OCI-LY7 (cell line): ENCODE results near the gene MYRIP. TPM values are rescaled to one million over a fixed set of nuclear protein-coding genes. Genes with fewer than 3 reads are reported as not detected.

Source experiments
- BruUV-seq: library from RNA; stranded (reverse); fragments of 400-500 nt; replicated peaks from 2 replicates; lab custom pipeline; 2021; lab: Mats Ljungman, UMichigan
- CTCF ChIA-PET: fragments of 300-600 bp; sonication (Branson Sonifier 250); formaldehyde crosslinking; loops from one replicate; lab custom pipeline; 2022; ENCODE audit warnings: antibody characterized with exemption; ENCODE audit not compliant: unreplicated experiment; lab: Charles Lee
- POLR2A ChIA-PET: fragments of 300-600 bp; sonication (Branson Sonifier 250); formaldehyde crosslinking; loops from one replicate; lab custom pipeline; 2022; ENCODE audit warnings: antibody characterized with exemption; lab: Charles Lee
- DNase-seq: peaks from one replicate; pipeline ENCODE4 v3.0.0-alpha.2; 2015; ENCODE audit warnings: low spot score
- H2AFZ ChIP-seq: fragments of 200-600 bp; sonication (generic), shearing (Covaris generic); 2 replicates; pipeline ENCODE4 v1.6.1; 2014; ENCODE audit warnings: mild to moderate bottlenecking, antibody characterized with exemption, low read length, moderate library complexity
- H3K27ac ChIP-seq: fragments of 200-600 bp; sonication (generic); 2 replicates; pipeline ENCODE4 v1.5.1; 2014; ENCODE audit warnings: mixed run types, low read depth, mild to moderate bottlenecking, moderate library complexity, low read length, inconsistent platforms; ENCODE audit not compliant: poor library complexity, severe bottlenecking
- H3K36me3 ChIP-seq: fragments of 200-600 bp; sonication (generic); 2 replicates; pipeline ENCODE4 v1.6.1; 2014; ENCODE audit warnings: mild to moderate bottlenecking, antibody characterized with exemption, low read length, moderate library complexity, mixed read lengths; ENCODE audit not compliant: insufficient read depth
- H3K4me1 ChIP-seq: fragments of 200-600 bp; sonication (generic); 2 replicates; pipeline ENCODE4 v1.5.1; 2014; ENCODE audit warnings: mild to moderate bottlenecking, low read length; ENCODE audit not compliant: insufficient read depth, poor library complexity, severe bottlenecking
- H3K4me2 ChIP-seq: fragments of 200-600 bp; sonication (generic); 2 replicates; pipeline ENCODE4 v1.6.1; 2014; ENCODE audit warnings: mild to moderate bottlenecking, low read length
- H3K4me3 ChIP-seq: fragments of 200-600 bp; sonication (generic); 2 replicates; pipeline ENCODE4 v1.5.1; 2014; ENCODE audit warnings: mild to moderate bottlenecking, low read depth, low read length; ENCODE audit not compliant: poor library complexity, severe bottlenecking
- H3K79me2 ChIP-seq: fragments of 200-600 bp; sonication (generic); 2 replicates; pipeline ENCODE4 v1.6.1; 2016; ENCODE audit warnings: low read depth, mild to moderate bottlenecking, low read length, moderate library complexity, mixed read lengths; ENCODE audit not compliant: insufficient read depth
- H3K9me2 ChIP-seq: fragments of 200-600 bp; sonication (generic); 2 replicates; pipeline ENCODE4 v1.6.1; 2016; ENCODE audit warnings: mild to moderate bottlenecking, low read length, mixed read lengths; ENCODE audit not compliant: insufficient read depth
- H3K9me3 ChIP-seq: fragments of 200-600 bp; sonication (generic); 2 replicates; pipeline ENCODE4 v1.6.1; 2014; ENCODE audit warnings: mild to moderate bottlenecking, mixed run types, low read length, mixed read lengths
- H4K20me1 ChIP-seq: fragments of 200-600 bp; sonication (generic); 2 replicates; pipeline ENCODE4 v1.6.1; 2014; ENCODE audit warnings: mild to moderate bottlenecking, antibody characterized with exemption, low read length, moderate library complexity, mixed read lengths; ENCODE audit not compliant: insufficient read depth
- CTCF ChIP-seq: fragments of 200-600 bp; sonication (generic); conservative IDR thresholded peaks from 2 replicates; pipeline ENCODE4 v1.5.1; 2014; ENCODE audit warnings: mild to moderate bottlenecking, antibody characterized with exemption, low read length, moderate library complexity, mixed read lengths
- EZH2phosphoT487 ChIP-seq: fragments of 200-600 bp; sonication (generic); IDR thresholded peaks from 2 replicates; pipeline ENCODE4 v1.6.1; 2018; ENCODE audit warnings: low read depth, borderline replicate concordance, mild to moderate bottlenecking, mixed run types, antibody characterized with exemption, low read length, moderate library complexity, mixed read lengths
- intact Hi-C: fragments of 100-400 bp; cut with micrococcal nuclease; formaldehyde crosslinking; loops from one replicate; pipeline ENCODE4 v1.10.0; 2022; ENCODE audit not compliant: unreplicated experiment
- total RNA-seq, 2 experiments: library from RNA; depleted of rRNA in 1 of 2; stranded (reverse); fragments of >200 nt in 1 of 2; shearing (Covaris generic) in 1 of 2; gene quantifications; 2 replicates each; pipeline ENCODE4 v1.2.3, GENCODE V29; 2014 to 2022

The MYRIP gene
- total RNA-seq, 2 experiments from 2014 or later: not detected

- H3K9me2 ChIP-seq: no peaks in the 10 kb centered on the region
- no peaks in the 10 kb centered on the region for H3K79me2 ChIP-seq
- intact Hi-C loops: no loop called here
- no peaks in the 10 kb centered on the region for H3K4me1 ChIP-seq
- no peaks in the 10 kb centered on the region for H3K9me3 ChIP-seq
- no peak overlapping the region for H3K4me3 ChIP-seq
- H2AFZ ChIP-seq: no peak overlapping the region
- ChIA-PET CTCF (no interaction called here), POLR2A (no interaction called here)
- H4K20me1 ChIP-seq: no peaks in the 10 kb centered on the region
- no peaks in the 10 kb centered on the region for H3K36me3 ChIP-seq
- no peak overlapping the region for H3K27ac ChIP-seq
- no peak for DNase-seq
- no TSS peak for BruUV-seq
- TF ChIP-seq CTCF (no peak), EZH2phosphoT487 (no peak)
- no peak overlapping the region for H3K4me2 ChIP-seq
These were observed 428.6 kb downstream of the MYRIP start for GRCh38 chr3:40237889-40238571.

- no peak for DNase-seq
- ChIA-PET POLR2A (no interaction called here), CTCF (no interaction called here)
- no peak overlapping the region for H3K4me2 ChIP-seq
- no TSS peak for BruUV-seq
- no peak overlapping the region for H3K27ac ChIP-seq
- no peaks in the 10 kb centered on the region for H3K9me2 ChIP-seq
- H2AFZ ChIP-seq: no peak overlapping the region
- no peaks in the 10 kb centered on the region for H3K36me3 ChIP-seq
- H4K20me1 ChIP-seq: no peaks in the 10 kb centered on the region
- intact Hi-C loops: no loop called here
- no peaks in the 10 kb centered on the region for H3K9me3 ChIP-seq
- H3K4me1 ChIP-seq: no peaks in the 10 kb centered on the region
- H3K4me3 ChIP-seq: no peak overlapping the region
- H3K79me2 ChIP-seq: no peaks in the 10 kb centered on the region
- no peak for TF ChIP-seq CTCF
- no peak for TF ChIP-seq EZH2phosphoT487
These were observed 431.5 kb downstream of the MYRIP start for GRCh38 chr3:40240921-40241320.

- H4K20me1 ChIP-seq: no peaks in the 10 kb centered on the region
- H3K4me2 ChIP-seq: no peak overlapping the region
- ChIA-PET CTCF (no interaction called here), POLR2A (no interaction called here)
- no peak overlapping the region for H2AFZ ChIP-seq
- no peaks in the 10 kb centered on the region for H3K9me2 ChIP-seq
- intact Hi-C loops: no loop called here
- H3K27ac ChIP-seq: no peak overlapping the region
- H3K4me3 ChIP-seq: no peak overlapping the region
- no peaks in the 10 kb centered on the region for H3K36me3 ChIP-seq
- H3K9me3 ChIP-seq: no peaks in the 10 kb centered on the region
- no TSS peak for BruUV-seq
- H3K4me1 ChIP-seq: no peaks in the 10 kb centered on the region
- TF ChIP-seq EZH2phosphoT487: no peak
- TF ChIP-seq CTCF: no peak
- no peak for DNase-seq
- H3K79me2 ChIP-seq: no peaks in the 10 kb centered on the region
These were observed 432.8 kb downstream of the MYRIP start for GRCh38 chr3:40242216-40242615.
